Large intestine (tissue), 3 donors: ENCODE measurements around the gene UIMC1. TPM values are rescaled to one million over a fixed set of nuclear protein-coding genes. Genes with fewer than 3 reads are reported as not detected.

Experiments used
- DNase-seq, 2 donors: peaks; one replicate each; pipeline versions ENCODE4 v3.0.0 to v3.0.0-alpha.2; 2013
- H3K27ac ChIP-seq: one replicate; pipeline ENCODE4 v1.5.1; 2013; ENCODE audit warnings: low read length
- H3K27me3 ChIP-seq: 2 replicates; pipeline ENCODE4 v1.6.1; 2013; ENCODE audit warnings: low read length; ENCODE audit not compliant: control insufficient read depth, insufficient read depth
- H3K36me3 ChIP-seq: 2 replicates; pipeline ENCODE4 v1.6.1; 2013; ENCODE audit warnings: low read length; ENCODE audit not compliant: control insufficient read depth, insufficient read depth
- H3K4me1 ChIP-seq: one replicate; pipeline ENCODE4 v1.6.1; 2013; ENCODE audit warnings: low read length; ENCODE audit not compliant: control insufficient read depth, insufficient read depth
- H3K4me3 ChIP-seq: one replicate; pipeline ENCODE4 v1.5.1; 2013; ENCODE audit warnings: low read length
- H3K9me3 ChIP-seq: one replicate; pipeline ENCODE4 v1.6.1; 2013; ENCODE audit warnings: mild to moderate bottlenecking, low read depth, low read length, moderate library complexity; ENCODE audit not compliant: control insufficient read depth
- WGBS: methylation state at CpG from one replicate; pipeline ENCODE4 v1.1.5; 2013; ENCODE audit warnings: low lambda C conversion rate; ENCODE audit not compliant: insufficient coverage; 5-methylcytosine and 5-hydroxymethylcytosine counted together
- polyA plus RNA-seq: library from polyadenylated mRNA; unstranded; fragments of 120-200 nt; gene quantifications from one replicate; pipeline ENCODE4 v1.2.1, GENCODE V29; 2013

UIMC1 gene
- polyA plus RNA-seq, 1 donor, result 31.1 TPM

GRCh38 chr5:176887252-176887849 is 119.2 kb downstream of the UIMC1 start:
- H3K27ac ChIP-seq, result no peak overlapping the region
- no peaks in the 10 kb centered on the region for H3K9me3 ChIP-seq
- no peak for DNase-seq
- peaks cover 3% of the 10 kb centered on the region for H3K27me3 ChIP-seq
- WGBS, result no CpG with 5 or more reads among the region's 28 CpGs
- H3K4me3 ChIP-seq, result no peak overlapping the region
- H3K4me1 ChIP-seq, result no peaks in the 10 kb centered on the region
- no peaks in the 10 kb centered on the region for H3K36me3 ChIP-seq

GRCh38 chr5:176886336-176887251 is 120.0 kb downstream of the UIMC1 start:
- H3K9me3 ChIP-seq, result no peaks in the 10 kb centered on the region
- no peak overlapping the region for H3K27ac ChIP-seq
- H3K36me3 ChIP-seq, result no peaks in the 10 kb centered on the region
- no peak for DNase-seq
- no peaks in the 10 kb centered on the region for H3K4me1 ChIP-seq
- H3K4me3 ChIP-seq, result no peak overlapping the region
- 80% methylated on average over 1 of the region's 13 CpGs for WGBS
- peaks cover under 1% of the 10 kb centered on the region for H3K27me3 ChIP-seq

DNA sequence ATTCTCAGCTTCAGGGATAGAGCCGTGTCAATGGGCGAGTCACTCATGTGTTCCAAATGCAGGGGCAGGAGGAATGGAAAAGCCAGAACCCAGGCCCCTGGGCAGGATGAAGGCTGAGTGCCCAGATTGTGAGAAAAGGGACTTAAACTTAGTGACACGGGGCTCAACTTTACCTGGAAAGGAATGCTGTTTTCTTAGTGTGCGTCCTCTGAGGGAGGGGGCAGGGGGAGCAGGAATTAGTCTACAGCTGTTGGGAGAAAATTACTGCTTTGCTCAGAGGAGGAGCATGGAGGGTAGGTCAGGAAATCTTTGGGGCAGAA is 122.0 kb downstream of the UIMC1 start:
- Histone ChIP-seq H3K27me3 (no peaks in the 10 kb centered on the region), H3K9me3 (no peaks in the 10 kb centered on the region), H3K4me3 (no peak overlapping the region), H3K36me3 (no peaks in the 10 kb centered on the region), H3K27ac (no peak overlapping the region), H3K4me1 (no peaks in the 10 kb centered on the region)
- DNase-seq, result no peak
- WGBS, result no CpG with 5 or more reads among the region's 4 CpGs

DNA sequence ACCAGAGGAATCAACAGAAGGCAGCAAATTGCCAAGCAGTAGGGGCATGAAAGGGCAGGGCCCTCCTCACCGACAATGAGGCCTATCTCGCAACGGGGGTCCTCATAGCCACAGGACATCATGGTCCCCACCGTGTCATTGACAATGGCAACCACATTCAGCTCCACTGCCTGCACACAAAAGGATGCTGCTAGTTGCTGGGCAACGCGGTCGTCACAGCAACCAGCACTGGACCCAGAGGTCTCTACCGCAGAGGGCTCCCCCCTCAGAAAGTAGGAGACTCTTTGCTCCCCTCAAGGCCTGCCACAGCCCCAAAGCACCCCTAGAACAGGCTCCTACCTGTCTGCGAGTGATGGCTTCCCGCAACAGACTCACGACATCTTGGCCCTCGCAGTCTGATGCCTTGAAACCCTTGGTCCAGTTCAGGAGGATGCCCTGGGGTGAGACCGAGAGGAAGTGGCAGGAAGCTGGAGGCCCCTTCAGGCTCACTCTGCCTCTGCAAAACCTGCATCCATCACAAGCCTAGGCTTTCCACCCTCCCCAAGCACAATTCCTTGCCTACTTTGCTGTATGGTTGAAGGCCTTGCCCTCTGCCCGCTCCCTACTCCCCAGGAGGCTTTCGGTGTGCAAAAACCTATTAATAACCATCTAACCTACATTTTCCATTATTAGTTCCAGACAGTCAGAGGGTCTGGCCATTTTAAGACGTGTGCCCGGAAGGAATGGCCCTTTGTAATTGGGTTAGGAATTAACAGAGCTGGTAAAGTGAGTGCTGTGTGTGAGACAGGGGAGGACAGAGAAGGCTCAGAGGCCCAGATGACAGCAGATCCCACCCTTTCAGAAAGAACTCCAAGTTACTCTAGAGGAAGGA is 122.6 kb downstream of the UIMC1 start:
- no peaks in the 10 kb centered on the region for H3K27me3 ChIP-seq
- H3K36me3 ChIP-seq, result no peaks in the 10 kb centered on the region

GRCh38 chr5:176882567-176882903 is 124.0 kb downstream of the UIMC1 start:
- no peaks in the 10 kb centered on the region for H3K4me1 ChIP-seq
- H3K9me3 ChIP-seq, result no peaks in the 10 kb centered on the region
- no peak overlapping the region for H3K27ac ChIP-seq
- H3K36me3 ChIP-seq, result no peaks in the 10 kb centered on the region
- DNase-seq, result no peak
- H3K4me3 ChIP-seq, result no peak overlapping the region
- peaks cover 3% of the 10 kb centered on the region for H3K27me3 ChIP-seq
- WGBS, result no CpG with 5 or more reads among the region's 6 CpGs

More for the DNA sequence above, 122.6 kb downstream of the UIMC1 start:
- H3K27ac ChIP-seq, result no peak overlapping the region
- no CpG with 5 or more reads among the region's 17 CpGs for WGBS
- no peaks in the 10 kb centered on the region for H3K9me3 ChIP-seq
- DNase-seq, result no peak
- no peak overlapping the region for H3K4me3 ChIP-seq
- no peaks in the 10 kb centered on the region for H3K4me1 ChIP-seq

DNA sequence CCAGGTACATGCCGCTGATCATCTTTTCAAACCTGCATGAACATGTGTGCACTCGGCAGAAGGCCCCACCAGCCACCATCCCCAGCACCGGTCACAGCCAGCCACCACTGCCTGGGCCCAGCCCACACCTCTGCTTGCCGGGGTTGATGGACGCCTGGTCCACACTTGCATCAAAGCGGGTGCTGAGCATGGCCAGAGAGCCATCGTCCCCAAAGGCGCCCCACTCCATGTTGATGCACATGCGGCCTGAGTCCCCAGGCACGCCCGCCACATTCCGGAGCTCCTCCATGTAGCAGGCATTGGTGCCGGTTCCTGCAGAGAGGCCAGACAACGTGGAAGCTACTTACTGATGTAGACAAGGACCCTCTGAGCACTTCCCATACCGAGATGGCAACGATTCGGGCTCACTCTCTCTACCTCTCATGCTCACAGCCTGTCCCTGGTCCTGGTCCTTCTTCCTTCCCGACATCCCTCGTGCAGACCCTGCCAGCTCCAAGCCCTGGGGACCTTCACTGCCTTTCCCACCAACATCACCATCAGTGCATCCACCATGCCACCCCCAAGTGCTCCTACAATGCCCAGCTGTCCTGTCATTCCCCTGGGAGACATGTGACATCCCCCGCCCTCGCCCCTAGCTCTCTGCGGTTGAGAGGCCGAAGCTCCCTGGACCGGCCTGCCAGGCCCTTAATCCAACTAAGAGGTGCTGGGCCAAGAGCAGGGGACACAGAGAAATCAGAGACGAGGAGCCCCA is 124.6 kb downstream of the UIMC1 start:
- H3K36me3 ChIP-seq, result no peaks in the 10 kb centered on the region
- no peaks in the 10 kb centered on the region for H3K4me1 ChIP-seq
- H3K9me3 ChIP-seq, result no peaks in the 10 kb centered on the region
- no peak overlapping the region for H3K27ac ChIP-seq
- no peak for DNase-seq
- H3K4me3 ChIP-seq, result no peak overlapping the region
- peaks cover 8% of the 10 kb centered on the region for H3K27me3 ChIP-seq
- 80% methylated on average over 1 of the region's 25 CpGs for WGBS

GRCh38 chr5:176881021-176881749 is 125.4 kb downstream of the UIMC1 start:
- Histone ChIP-seq H3K36me3 (no peaks in the 10 kb centered on the region), H3K9me3 (no peaks in the 10 kb centered on the region), H3K27me3 (peaks cover 16% of the 10 kb centered on the region), H3K27ac (no peak overlapping the region), H3K4me1 (no peaks in the 10 kb centered on the region), H3K4me3 (no peak overlapping the region)
- WGBS, result no CpG with 5 or more reads among the region's 28 CpGs
- DNase-seq, result no peak

DNA sequence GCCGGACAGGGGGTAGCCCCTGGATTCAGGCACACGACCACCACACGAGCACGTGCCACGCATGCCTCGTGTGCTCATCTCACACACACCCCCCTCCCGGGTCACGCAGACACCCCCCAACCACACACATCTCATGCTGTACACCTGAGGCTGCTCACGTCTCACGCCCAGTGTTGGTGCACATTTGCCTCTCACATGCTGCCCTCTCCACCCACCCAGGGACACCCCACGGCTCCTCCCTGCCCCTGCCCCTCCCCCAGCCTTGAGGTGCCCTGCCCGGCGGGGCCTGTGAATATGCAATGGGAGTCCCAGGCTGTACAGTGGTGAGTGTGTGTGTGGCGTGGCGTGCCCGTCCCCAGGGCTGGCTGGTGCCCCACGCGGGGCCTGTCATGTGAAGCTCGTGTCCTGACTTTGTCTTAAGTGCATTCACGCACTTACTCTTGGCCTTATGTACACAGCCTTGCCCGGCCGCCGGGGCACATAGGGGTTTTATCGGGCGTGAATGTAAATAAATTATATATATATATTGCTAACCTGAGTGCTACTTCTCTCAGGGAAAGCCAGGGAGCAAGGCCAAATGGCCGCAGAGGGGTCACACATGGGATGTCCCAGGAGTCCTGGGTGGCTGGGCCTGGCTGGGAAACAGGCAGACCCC is 126.1 kb downstream of the UIMC1 start:
- Histone ChIP-seq H3K4me3 (no peak overlapping the region), H3K27ac (no peak overlapping the region), H3K9me3 (no peaks in the 10 kb centered on the region), H3K27me3 (peaks cover 22% of the 10 kb centered on the region), H3K36me3 (no peaks in the 10 kb centered on the region), H3K4me1 (no peaks in the 10 kb centered on the region)
- no CpG with 5 or more reads among the region's 26 CpGs for WGBS
- no peak for DNase-seq

GRCh38 chr5:176879663-176880361 is 126.8 kb downstream of the UIMC1 start:
- H3K27ac ChIP-seq, result no peak overlapping the region
- DNase-seq, result no peak
- no peaks in the 10 kb centered on the region for H3K36me3 ChIP-seq
- peaks cover 29% of the 10 kb centered on the region for H3K27me3 ChIP-seq
- WGBS, result no CpG with 5 or more reads among the region's 23 CpGs
- no peaks in the 10 kb centered on the region for H3K9me3 ChIP-seq
- no peak overlapping the region for H3K4me3 ChIP-seq
- no peaks in the 10 kb centered on the region for H3K4me1 ChIP-seq
